DLD1 (cell line): ENCODE results near the gene TOP3A.
"Not testable (repeated sequence)": the region's sequence is repeated elsewhere in the genome, so short reads cannot be mapped to it uniquely, and the experiment has no call there.

ENCODE experiments used
- in situ Hi-C: cut with HindIII; loops from 2 replicates; pipeline ENCODE4 v1.10.0; 2017; ENCODE audit warnings: low sequenced_read_pairs

Gene TOP3A

DNA sequence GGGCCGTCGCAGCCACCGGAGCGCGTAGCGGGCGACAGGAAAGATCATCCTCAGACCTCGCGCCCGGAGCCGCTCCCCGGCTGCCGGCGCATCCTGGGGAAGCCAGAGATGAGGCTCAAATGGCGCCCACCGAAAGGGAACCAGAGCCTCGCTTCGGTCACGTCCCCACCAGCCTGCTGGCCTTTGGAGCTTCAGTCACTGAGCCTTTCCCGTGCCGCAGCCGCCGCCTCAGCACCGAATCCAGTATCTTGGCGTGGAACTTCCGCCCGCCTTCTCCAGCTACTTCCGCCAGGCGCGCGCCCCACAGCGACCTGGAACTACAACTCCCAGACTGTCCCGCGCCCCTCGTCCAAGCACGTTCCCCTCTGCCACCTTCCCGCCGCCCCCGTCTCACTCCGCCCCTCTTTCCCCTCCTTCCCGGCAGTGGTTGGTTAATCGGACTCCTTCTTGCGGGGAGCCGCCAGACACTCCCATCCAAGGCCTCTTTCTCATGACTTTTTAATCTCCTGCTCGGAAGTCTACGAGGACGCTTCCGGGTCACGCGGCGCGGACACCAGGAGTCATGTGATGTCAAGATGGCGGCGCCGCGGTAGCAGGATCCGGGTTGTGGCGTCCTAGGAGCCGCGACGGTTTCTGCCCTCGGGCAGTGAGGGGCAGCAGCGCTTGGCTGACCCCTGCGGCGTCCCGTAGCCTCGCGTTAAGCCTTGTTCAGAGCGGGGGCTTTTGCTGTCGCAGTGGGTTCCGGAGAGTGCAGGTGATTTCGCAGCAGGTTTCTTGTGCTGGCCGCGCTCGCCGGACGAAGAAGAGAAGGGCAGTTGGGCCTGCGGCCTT lies at the start of gene TOP3A, which contains the start of gene SMCR8:
TSS of gene TOP3A (minus strand) at position 264 of the 831 bp plus-strand sequence. CDS start at position 48, 216 bp downstream.
TSS of gene SMCR8 (plus strand) at position 563 of the 831 bp plus-strand sequence. CDS start 497 bp downstream, outside the sequence.
- in situ Hi-C loops: no loop called here

DNA sequence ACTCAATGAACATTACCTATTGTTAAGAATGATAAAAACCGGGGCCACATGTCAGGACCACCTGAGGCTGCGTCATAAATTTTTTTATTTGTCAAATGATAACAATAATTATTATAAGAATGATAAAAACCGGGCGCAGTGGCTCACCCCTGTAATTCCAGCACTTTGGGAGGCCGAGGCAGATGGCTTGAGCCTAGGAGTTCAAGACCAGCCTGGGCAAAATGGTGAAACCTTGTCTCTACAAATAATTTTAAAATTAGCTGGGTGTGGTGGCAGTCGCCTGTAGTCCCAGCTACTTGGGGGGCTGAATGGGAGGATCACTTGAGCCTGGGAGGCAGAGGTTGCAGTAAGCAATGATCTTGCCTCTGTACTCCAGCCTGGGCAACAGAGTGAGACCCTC lies 49.4 kb upstream of the TOP3A start:
- in situ Hi-C loops: no loop called here

DNA sequence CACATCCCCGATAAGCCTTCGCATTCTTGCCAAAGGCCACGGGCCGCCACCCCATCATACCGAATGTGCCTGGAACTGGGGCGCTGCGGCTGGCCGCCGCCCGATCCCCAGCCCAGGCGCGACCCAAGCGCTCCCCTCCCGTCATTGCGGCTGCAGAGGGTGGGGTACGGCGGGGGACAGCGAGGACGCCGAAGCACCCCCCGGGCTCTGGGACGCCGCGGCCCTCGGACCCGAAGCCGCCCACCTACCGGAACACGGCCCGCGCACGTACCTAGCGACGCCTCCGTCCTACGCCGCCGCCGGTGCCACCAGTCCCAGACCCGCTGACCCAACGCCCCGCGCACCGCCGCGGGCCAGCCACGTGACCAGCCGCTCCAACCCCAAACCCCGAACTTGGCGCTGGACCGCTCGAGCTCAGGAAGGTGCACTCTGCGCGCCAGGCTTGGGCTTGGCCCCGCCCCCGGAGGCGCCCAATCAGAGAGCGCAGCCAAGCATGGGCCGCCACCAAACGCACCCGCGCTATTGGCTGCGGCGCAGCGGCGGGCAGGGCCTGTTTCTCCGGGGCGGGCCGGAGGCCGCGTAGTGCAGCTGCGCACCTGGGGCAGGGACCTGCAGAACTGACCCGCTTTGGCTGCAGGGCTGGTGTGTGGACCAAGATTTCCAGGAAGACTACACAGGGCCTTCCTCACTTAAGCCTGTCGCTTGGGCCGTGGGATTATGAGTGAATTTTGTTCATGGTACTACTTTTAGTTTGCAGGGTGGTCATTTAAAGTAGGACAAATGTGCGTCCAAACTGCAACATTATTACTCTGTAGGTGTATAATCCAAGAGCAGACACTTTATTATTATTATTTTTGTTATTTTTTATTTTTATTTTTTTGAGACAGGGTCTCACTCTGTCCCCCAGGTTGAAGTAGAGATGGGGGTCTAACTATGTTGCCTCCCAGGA lies 48.6 kb upstream of the TOP3A start, which contains the start of gene SHMT1:
TSS of gene SHMT1 (minus strand) at position 450 of the 949 bp plus-strand sequence. CDS start 7,569 bp downstream, outside the sequence.
- in situ Hi-C loops: no loop called here

DNA sequence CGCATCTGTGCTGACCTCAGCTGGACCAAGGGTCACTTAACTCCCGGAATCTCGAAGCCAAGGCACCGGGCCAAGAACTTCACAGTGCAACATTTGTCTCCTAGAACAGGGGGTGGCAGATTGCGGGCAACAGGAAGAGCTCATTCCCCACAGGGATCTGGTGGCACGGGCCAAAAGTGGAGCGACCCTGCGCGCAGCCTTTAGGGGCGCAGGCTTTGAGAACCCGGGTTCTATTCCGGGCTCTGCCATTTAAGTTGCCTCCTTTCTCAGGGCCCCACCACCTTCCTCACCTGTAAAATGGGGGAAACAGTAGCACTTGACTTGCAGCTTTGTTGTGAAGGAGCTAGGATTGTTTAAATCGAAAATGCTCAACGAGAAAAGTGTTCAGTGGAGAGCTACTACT lies 47.9 kb upstream of the TOP3A start:
- in situ Hi-C loops: no loop called here

- in situ Hi-C loops: no loop called here
Measured at GRCh38 chr17:18361837-18362697, 47.3 kb upstream of the TOP3A start.

GRCh38 chr17:18360518-18360917 lies 45.7 kb upstream of the TOP3A start:
- in situ Hi-C loops: no loop called here

- in situ Hi-C loops: no loop called here
Measured at GRCh38 chr17:18356624-18357023, 41.8 kb upstream of the TOP3A start.

DNA sequence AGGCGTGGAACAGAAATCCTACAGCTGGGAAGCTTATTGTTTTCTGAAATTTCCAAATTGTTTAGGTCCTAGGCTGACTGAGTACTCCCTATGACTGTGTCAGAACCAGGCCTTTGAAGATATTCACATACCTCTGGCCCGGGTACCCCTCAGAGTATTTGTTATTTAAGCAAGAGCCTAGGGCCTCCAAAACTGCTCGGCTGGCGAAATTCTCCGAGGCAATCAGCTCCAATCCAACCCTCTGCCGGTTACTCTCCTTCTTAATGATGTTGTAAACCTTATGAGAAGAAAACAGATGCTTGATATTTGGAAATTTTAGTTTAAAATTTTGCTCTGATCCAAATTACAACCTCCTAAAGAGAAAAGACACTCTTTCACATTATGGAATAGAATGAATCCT lies 38.7 kb upstream of the TOP3A start:
- in situ Hi-C loops: no loop called here

DNA sequence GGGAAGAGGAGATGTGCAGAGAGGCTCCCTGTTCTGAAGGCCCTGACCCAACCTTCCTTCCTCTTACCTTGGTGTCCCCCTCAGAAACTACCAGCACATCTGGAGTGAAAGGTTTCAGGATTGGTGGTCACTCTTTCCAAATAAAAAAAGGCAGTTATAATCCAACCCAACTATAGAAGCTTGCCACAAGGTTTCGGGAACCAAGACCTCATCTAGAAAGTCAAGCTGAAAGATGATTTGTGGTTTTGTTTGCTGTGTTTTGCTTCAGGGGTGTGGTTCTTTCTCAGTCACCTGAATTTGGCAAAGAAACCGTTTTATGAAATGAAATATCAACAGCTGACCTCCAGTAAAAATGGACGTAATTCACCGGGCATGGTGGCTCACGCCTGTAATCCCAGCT lies 29.2 kb upstream of the TOP3A start:
- in situ Hi-C loops: no loop called here

DNA sequence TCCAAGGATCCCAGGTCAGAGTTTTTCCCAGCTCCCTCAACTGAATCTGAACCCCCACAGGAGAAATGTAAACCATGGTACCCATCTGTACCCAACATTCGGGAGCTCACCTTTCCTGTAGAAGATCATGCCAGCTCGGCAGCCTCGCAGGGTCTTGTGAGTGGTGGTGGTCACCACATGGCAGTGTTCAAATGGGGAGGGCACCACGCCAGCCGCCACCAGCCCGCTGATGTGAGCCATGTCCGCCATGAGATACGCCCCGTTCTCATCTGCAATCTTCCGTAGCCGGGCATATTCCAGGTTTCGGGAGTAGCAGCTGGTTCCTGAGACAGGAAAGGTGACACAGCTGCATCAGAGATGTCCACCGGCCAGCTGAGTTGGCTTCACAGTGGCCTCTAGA lies 25.1 kb upstream of the TOP3A start:
- in situ Hi-C loops: no loop called here

- in situ Hi-C loops: not testable (repeated sequence)
Measured at GRCh38 chr17:18338158-18338557, 23.4 kb upstream of the TOP3A start.

- in situ Hi-C loops: no loop called here
Measured at GRCh38 chr17:18332909-18333489, 18.2 kb upstream of the TOP3A start.

DNA sequence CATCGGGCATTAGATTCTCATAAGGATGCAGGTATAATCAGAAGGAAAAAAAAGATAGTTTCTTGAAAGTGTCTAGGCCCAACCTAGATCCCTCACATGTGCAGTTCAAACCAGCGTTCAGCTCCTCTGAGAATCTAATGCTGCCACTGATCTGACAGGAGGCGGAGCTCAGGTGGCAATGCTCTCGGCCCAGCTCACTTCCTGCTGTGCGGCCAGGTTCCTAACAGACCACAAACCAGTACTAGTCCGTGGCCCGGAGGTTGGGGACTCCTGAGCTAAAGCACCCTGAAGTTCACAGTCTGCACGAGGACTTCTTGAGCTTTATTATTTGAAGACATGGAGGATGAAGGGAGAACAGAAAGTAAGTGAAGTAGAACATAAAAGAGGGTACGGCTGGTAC lies 17.1 kb upstream of the TOP3A start:
- in situ Hi-C loops: no loop called here

- in situ Hi-C loops: no loop called here
Measured at GRCh38 chr17:18328643-18329204, 13.9 kb upstream of the TOP3A start.

DNA sequence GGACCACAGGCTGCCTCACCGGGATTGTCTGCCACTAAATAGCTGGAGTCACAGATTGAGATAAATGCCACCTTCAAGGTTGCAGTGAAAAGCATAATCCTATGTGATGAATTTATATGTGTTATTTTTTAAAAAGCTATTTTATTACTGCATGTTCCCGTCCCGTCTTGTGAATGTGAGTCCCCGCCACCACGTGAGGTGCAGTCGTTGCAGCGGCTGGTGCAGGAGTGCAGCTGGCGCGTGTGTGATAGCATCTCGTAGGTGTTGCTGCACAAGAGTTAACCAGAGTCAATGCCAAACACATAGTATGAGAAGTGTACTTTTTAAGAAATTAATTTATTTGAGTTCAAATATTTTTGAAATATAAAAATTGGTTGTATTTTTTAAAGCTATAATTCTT lies 12.8 kb upstream of the TOP3A start:
- in situ Hi-C loops: no loop called here

GRCh38 chr17:18327093-18327492 lies 12.3 kb upstream of the TOP3A start:
- in situ Hi-C loops: no loop called here

- in situ Hi-C loops: no loop called here
Measured at GRCh38 chr17:18326572-18326971, 11.8 kb upstream of the TOP3A start.

DNA sequence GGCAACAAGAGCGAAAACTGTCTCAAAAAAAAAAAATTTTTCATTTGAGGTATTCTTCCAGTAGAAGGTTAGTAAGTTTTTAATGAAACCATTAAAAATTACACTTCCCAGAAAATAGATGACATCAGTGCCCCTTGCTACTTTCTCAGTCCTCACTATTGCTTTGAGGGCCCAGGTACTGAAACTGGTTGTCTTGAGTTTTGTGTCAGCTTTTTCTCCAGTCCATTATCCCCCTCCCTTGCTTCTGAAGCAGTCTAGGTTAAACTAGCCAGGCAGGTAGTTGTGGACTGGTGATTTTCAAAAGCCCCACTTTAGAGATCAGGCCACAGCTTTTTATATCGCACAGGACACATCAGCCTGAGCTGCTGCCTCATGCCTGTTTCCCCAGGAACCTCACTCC lies 11.2 kb upstream of the TOP3A start:
- in situ Hi-C loops: no loop called here

GRCh38 chr17:18324140-18325050 lies 9.6 kb upstream of the TOP3A start:
- in situ Hi-C loops: no loop called here
